HTR-8/SVneo (cell line): ENCODE data around the gene TAF7.
"Not testable (repeated sequence)": the region's sequence is repeated elsewhere in the genome, so short reads cannot be mapped to it uniquely, and the experiment has no call there.

Experiments
- DNase-seq: peaks from one replicate; pipeline ENCODE4 v3.0.0; 2011; ENCODE audit warnings: low spot score, mixed read lengths; ENCODE audit not compliant: insufficient read length
- FAIRE-seq: peaks from 2 replicates; lab custom pipeline; 2011; peaks lifted over from hg19 to GRCh38; lab: Jason Lieb, UNC

TAF7 gene

DNA sequence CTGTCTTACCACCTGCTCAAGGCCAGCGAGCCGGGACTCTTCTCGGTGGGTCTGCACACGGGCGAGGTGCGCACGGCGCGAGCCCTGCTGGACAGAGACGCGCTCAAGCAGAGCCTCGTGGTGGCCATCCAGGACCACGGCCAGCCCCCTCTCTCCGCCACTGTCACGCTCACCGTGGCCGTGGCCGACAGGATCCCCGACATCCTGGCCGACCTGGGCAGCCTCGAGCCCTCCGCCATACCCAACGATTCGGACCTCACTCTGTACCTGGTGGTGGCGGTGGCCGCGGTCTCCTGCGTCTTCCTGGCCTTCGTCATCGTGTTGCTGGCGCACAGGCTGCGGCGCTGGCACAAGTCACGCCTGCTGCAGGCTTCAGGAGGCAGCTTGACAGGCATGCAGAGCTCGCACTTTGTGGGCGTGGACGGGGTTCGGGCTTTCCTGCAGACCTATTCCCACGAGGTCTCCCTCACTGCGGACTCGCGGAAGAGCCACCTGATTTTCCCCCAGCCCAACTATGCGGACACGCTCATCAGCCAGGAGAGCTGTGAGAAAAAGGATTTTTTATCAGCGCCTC, 20.3 kb upstream of the TAF7 start:
- DNase-seq, FAIRE-seq: not testable (repeated sequence)

DNA sequence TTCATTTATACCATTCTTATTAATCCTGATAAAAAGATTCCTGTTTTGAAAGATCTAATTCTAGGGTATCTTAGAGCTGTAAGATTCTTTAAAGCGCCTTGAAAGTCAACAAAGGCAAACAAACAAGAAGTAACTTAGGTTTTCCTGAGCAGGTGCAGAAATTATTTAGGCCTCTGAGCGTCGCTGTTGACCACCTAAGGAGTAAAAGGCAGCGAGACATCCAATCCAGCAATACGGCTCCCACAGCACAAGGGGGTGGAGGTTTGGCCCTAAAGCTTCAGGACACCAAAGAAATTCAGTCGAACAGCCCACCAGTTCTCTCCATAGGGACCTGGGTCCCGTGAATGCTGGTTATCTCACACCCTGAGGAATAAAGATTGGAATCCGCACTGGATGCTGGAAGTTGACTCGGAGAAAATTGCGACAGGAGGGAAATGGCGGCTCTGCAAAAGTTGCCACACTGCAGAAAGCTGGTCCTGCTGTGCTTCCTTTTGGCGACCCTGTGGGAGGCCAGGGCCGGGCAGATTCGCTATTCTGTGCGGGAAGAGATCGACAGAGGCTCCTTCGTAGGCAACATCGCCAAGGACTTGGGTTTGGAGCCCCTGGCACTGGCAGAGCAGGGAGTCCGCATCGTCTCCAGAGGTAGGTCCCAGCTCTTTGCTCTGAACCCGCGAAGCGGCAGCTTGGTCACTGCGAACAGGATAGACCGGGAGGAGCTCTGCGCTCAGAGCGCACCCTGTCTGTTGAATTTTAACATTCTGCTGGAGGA, 18.1 kb upstream of the TAF7 start, which contains the start of gene PCDHGA2:
PCDHGA2 (plus strand) TSS at position 223 of the 769 bp plus-strand sequence.
- DNase-seq (no peak), FAIRE-seq (no peak)

DNA sequence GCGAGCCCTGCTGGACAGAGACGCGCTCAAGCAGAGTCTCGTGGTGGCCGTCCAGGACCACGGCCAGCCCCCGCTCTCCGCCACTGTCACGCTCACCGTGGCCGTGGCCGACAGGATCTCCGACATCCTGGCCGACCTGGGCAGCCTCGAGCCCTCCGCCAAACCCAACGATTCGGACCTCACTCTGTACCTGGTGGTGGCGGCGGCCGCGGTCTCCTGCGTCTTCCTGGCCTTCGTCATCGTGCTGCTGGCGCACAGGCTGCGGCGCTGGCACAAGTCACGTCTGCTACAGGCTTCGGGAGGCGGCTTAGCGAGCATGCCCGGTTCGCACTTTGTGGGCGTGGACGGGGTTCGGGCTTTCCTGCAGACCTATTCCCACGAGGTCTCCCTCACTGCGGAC, 12.0 kb upstream of the TAF7 start:
- FAIRE-seq, DNase-seq: not testable (repeated sequence)

DNA sequence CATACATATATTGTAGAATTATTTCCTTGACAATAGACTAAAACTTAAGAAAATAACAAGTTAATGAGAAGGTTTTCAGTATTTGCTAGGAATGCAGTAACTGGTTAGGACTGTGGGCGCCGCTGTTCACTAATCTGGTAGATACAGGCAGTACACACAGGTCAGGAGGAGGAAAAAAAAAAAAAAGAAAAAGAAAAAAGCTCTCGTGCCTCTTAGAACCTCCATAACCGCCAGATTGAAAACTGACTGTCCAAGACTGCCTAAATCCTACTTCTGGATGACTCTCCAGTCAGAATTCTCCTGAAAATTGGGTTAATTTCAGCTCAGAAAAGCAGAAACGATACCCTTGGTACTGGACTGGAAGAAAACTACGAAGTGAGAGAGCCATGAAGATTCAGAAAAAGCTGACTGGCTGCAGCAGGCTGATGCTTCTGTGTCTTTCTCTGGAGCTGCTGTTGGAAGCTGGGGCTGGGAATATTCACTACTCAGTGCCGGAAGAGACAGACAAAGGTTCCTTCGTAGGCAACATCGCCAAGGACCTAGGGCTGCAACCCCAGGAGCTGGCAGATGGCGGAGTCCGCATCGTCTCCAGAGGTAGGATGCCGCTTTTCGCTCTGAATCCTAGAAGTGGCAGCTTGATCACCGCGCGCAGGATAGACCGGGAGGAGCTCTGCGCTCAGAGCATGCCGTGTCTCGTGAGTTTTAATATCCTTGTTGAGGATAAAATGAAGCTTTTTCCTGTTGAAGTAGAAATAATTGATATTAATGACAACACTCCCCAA, 9.9 kb upstream of the TAF7 start, which contains the start of gene PCDHGA1:
PCDHGA1 (plus strand) TSS at position 216 of the 782 bp plus-strand sequence.
- DNase-seq (peak; percentile 73), FAIRE-seq (no peak)

DNA sequence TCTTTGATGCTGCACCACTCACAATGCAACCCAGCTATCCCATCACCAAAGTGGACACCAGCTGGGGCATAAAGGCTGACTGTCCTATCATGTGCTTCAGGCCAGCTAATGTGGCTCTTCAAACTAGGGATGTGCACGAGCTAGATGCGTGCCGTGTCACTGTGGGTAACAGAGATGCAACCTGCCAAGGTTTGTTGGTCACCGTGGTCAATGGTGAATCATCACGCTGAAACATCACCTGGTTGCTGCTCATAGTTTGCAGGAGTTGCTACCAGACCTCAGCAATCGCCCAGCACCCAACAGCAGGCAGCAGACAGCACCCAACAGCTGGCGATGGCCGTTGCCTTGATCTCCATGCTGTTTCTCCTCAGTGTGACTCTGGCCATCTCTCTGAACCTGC, 7.6 kb upstream of the TAF7 start:
- no peak for DNase-seq

DNA sequence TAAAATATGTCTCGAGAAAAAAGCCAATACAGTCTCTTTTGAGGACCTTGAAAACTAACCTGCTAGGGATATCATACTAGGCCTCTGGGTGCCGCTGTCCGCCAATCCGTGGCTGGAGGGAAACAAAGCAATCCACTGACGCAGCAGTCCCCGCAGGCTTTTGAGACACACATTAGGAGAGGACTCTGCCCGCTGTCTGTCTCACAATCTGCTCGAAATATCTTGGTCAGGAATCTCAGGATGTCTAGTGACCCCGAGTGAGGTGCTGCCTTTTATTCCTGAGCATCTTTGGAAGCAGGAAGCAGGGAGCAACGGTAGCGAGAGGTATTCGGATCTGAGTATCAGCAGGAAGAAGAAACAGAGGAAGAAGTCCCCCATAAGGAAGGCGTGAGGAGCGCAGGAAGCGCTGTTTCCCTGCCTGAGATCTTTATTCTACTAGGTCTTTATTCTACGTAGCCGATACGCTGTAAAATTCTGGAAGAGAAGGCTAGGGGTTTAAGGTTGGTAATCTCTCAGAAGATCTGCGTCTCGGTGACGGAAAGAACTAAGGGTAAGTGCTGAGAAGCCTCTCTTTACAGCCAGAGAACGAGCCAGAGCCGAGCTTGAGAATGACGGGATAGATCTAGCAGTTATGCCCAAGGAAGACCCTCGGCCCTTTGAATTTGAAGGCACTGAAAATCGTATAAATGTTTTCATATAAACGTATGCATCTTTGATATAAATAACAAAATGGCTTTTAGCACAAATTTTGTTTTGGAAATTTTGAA, 5.7 kb upstream of the TAF7 start:
- no peak for FAIRE-seq
- DNase-seq, result no peak

More for the DNA sequence above, 7.6 kb upstream of the TAF7 start:
- no peak for FAIRE-seq

DNA sequence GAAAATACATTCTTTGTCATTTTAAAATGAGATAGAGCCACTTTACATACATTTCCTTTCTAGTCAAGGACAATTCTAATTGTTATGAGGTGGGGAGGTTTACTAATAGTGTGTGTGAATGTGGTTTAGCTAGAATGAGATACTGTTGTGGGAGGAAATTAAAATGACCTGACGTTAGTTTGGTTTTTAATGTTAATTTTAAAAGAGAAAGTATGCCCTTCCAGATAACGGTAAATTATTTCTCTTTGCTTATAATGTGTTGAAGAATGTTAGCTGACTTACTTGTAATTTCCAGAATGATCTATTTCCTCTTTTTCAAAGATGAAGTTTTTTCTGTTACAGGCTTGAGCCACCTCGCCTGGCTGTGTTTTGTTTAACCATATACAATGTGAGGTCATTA, 1.7 kb upstream of the TAF7 start:
- FAIRE-seq (no peak), DNase-seq (no peak)

DNA sequence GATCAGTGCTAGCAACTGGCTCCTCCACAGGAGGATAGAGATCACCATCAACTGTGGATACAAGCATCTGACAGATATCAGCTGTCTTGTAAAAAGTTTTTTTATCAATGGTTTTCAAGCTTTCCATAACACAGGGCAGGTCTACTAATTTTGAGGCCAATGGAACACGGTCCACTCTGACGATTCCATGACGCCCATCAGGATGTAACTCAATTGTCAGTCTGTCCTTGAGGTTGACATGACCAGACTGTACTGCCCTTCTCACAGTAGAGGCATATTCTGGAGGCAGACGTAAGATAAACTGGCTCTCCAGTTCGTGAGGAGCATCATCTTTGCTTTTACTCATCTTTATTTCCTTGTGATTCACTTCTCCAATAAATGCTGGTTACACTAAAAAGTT, 885 bp downstream of the TAF7 start:
- FAIRE-seq (no peak), DNase-seq (no peak)

DNA sequence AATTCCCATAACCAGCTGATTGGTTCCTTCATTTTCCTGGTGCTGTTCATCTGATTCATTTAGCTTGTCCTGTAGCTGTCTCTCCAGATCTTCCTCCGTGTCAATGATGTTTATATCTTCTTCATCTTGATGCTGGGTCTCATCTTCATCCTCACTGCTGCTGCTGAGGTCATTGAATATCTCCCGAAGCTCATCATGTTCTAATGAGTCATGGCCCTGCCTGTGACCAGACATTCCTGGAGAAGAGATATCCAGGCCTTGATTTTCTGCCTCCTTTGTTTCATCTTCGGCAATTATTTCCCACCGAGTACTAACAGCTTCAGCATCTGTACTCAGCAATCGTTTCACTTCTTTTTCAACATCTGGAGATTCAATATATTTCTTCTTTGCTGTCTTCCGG, 1.4 kb downstream of the TAF7 start:
- DNase-seq (no peak), FAIRE-seq (no peak)

DNA sequence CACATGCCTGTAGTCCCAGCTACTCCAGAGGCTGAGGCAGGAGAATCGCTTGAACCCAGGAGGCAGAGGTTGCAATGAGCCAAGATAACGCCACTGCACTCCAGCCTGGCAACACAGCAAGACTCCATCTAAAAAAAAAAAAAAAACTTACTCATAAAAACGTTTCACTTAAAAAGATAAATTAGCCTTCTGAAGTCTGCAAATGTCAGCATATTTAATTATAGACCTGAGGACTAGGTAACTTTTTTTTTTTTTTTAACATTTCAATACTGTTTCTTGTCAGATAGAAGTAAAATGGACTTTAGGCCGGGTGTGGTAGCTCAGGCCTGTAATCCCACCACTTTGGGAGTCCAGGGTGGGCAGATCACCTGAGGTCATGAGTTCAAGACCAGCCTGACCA, 3.6 kb downstream of the TAF7 start:
- not testable (repeated sequence) for DNase-seq, FAIRE-seq

DNA sequence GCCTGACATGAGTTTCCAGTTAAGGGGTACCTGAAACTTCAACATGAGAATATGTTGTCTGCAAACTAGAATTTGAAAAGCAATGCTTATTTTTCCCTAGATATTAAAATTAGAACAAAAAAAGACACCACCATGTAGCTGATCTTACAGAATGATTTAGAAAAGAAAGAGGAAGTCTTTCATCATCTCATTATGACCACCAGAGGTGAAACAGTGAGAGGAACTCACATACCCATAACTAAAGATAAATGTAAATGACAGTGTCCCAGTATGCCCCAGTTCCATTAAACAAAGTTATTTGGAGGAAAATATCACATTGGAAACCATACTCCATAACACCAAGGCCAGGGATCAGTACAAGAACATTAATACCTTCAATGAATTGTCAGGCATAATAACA, 6.9 kb downstream of the TAF7 start:
- DNase-seq, result no peak
- no peak for FAIRE-seq

DNA sequence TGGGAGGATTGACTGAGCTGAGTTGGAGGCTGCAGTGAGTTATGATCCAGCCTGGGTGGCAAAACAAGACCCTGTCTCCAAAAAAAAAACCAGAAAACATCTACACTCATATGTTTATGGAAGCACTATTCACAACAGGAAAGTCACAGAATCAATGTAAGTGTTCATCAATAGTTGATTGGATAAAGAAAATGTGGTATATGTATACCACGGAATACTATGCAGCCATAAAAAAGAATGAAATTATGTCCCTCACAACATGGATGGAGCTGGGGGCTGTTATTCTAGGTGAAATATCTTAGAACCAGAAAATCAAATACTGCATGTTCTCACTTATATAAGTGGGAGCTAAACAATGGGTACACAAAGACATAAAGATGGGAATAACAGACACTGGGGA, 14.0 kb downstream of the TAF7 start:
- DNase-seq (no peak), FAIRE-seq (no peak)

DNA sequence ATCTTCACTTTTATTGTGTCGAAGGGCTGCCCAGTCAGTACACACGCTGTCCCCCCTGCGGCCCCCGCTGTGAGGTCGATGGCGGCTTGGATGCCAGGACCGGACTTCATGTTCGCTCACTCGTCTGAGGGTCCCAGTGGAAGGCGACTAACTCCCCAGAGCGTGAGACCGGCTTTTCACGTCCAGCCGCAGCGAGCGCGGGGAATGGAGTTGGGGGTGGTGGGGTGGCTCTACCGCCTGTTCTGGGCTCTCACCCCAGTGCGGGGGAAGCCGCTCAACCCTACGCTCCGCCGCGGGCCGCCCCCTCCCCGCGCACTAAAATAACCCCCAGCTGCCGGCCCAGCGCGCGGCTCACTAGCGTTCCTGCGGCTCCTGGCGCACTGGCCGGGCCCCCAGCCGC, 16.8 kb downstream of the TAF7 start, which contains the start of gene SLC25A2:
SLC25A2 (minus strand) TSS at position 294 of the 400 bp plus-strand sequence; CDS start at position 110, 184 bp downstream.
- no peak for DNase-seq

DNA sequence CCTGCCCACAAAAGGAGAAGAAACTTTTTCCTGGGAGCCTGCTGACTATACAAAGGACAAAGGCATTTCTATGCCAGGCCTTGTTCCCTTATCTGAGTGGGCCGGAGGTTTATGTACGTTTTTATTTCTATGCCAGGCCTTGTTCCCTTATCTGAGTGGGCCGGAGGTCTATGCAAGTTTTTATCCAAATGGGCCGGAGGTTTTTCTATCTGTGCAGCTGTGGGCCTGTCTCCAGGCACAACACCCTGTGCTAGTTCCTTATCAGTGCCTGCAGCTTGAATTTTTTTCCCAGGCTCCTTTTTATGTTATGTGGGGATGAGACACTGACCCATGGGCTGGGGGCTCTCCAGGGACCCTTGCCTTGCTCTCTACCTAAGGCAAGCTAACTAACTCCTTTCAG, 22.2 kb downstream of the TAF7 start:
- DNase-seq (no peak), FAIRE-seq (no peak)

More for the DNA sequence above, 16.8 kb downstream of the TAF7 start, which contains the start of gene SLC25A2:
- no peak for FAIRE-seq

DNA sequence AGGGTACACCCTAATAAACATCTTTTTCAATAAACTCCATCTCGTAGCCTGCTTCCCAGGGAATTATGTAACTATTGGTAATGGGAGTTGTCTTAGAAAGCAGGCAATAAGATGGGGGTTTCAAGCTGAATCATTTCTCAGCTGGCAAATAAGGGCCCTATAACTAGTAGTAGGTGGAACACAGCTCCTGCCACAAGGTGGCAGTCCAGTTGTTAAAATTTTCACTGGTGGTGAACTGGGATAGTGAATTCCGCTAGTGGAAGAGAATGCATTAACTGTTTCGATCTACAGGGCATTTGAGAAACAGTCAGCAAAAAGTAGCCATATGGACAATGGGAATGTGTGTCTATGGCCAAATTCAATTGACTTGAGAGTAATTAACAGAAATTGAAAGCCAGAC, 47.7 kb downstream of the TAF7 start:
- FAIRE-seq, result no peak
- DNase-seq, result no peak

DNA sequence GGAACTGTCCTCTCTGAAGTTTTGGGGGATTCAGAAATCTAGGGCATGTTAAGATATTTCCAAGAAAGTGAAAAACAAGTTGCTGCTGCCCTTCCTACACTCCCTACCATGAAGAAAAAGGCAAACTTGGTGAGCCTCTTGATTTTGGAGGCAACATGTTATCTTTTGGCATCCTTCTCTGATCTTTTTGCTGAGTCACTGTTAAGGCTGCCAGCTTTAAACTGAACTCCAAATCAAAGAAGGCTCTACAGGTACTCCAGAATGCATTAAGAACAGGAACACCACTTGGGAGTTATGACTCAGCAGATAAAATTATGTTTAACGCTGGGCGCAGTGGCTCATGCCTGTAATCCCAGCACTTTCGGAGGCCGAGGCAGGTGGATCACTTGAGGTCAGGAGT, 51.4 kb downstream of the TAF7 start:
- DNase-seq (no peak), FAIRE-seq (no peak)
